ENCODE measurements around the gene EBF3. TPM values are rescaled to one million over a fixed set of nuclear protein-coding genes. Genes with fewer than 3 reads are reported as not detected.

Gene EBF3
- 31.8 and 35.4 TPM in 2 replicates for total RNA-seq

GRCh38 chr10:129963641-129964501, at the start of gene EBF3:
EBF3 (minus strand) TSS chr10:129964274; CDS start chr10:129963768, 506 bp downstream.
- Histone ChIP-seq H3K27me3 (ENCODE audit: insufficient read depth, low read length) (peaks cover 20% of the 10 kb centered on the region), H3K27ac (ENCODE audit: low read depth, low read length) (peak within 1 kb of the TSS; percentile 77), H3K36me3 (ENCODE audit: insufficient read depth, low read length) (peaks cover 6% of the 10 kb centered on the region), H3K4me3 (ENCODE audit: insufficient read depth, low read length) (peak within 1 kb of the TSS; percentile 83), H4K20me1 (ENCODE audit: insufficient read depth, low read length) (peaks cover 5% of the 10 kb centered on the region), H3K4me2 (ENCODE audit: insufficient read depth, low read length) (peak within 1 kb of the TSS; percentile 90), H3K9me3 (ENCODE audit: low read depth, low read length) (no peaks in the 10 kb centered on the region), H2AFZ (ENCODE audit: low read length) (peak within 1 kb of the TSS; percentile 85), H3K4me1 (ENCODE audit: insufficient read depth, low read length) (peaks cover 6% of the 10 kb centered on the region), H3K79me2 (ENCODE audit: insufficient read depth, low read length) (peaks cover 51% of the 10 kb centered on the region)
- peak; percentile 100 for DNase-seq (ENCODE audit: insufficient read length, low spot score, missing footprints)
- TF ChIP-seq CTCF (IDR thresholded peaks at IDR 0.05; ENCODE audit: extremely low read depth, low read depth, low read length) = no peak

- H3K9me3 ChIP-seq (ENCODE audit: low read depth, low read length) = no peaks in the 10 kb centered on the region
- no peaks in the 10 kb centered on the region for H3K27me3 ChIP-seq (ENCODE audit: insufficient read depth, low read length)
- peaks cover under 1% of the 10 kb centered on the region for H3K4me1 ChIP-seq (ENCODE audit: insufficient read depth, low read length)
- H3K4me3 ChIP-seq (ENCODE audit: insufficient read depth, low read length) = no peak overlapping the region
- H3K27ac ChIP-seq (ENCODE audit: low read depth, low read length) = no peak overlapping the region
- H3K79me2 ChIP-seq (ENCODE audit: insufficient read depth, low read length) = no peaks in the 10 kb centered on the region
- no peak for TF ChIP-seq CTCF (IDR thresholded peaks at IDR 0.05; ENCODE audit: extremely low read depth, low read depth, low read length)
- H4K20me1 ChIP-seq (ENCODE audit: insufficient read depth, low read length) = no peaks in the 10 kb centered on the region
- no peak for DNase-seq (ENCODE audit: insufficient read length, low spot score, missing footprints)
- no peaks in the 10 kb centered on the region for H3K36me3 ChIP-seq (ENCODE audit: insufficient read depth, low read length)
- no peak overlapping the region for H2AFZ ChIP-seq (ENCODE audit: low read length)
- no peak overlapping the region for H3K4me2 ChIP-seq (ENCODE audit: insufficient read depth, low read length)
Measured at GRCh38 chr10:130013335-130014262, 49.5 kb upstream of the EBF3 start.

- H2AFZ ChIP-seq (ENCODE audit: low read length) = no peak overlapping the region
- H3K4me3 ChIP-seq (ENCODE audit: insufficient read depth, low read length) = no peak overlapping the region
- H3K79me2 ChIP-seq (ENCODE audit: insufficient read depth, low read length) = no peaks in the 10 kb centered on the region
- H3K27me3 ChIP-seq (ENCODE audit: insufficient read depth, low read length) = no peaks in the 10 kb centered on the region
- TF ChIP-seq CTCF (IDR thresholded peaks at IDR 0.05; ENCODE audit: extremely low read depth, low read depth, low read length) = no peak
- H3K36me3 ChIP-seq (ENCODE audit: insufficient read depth, low read length) = no peaks in the 10 kb centered on the region
- H3K27ac ChIP-seq (ENCODE audit: low read depth, low read length) = no peak overlapping the region
- no peaks in the 10 kb centered on the region for H3K4me1 ChIP-seq (ENCODE audit: insufficient read depth, low read length)
- DNase-seq (ENCODE audit: insufficient read length, low spot score, missing footprints) = peak; percentile 44
- no peaks in the 10 kb centered on the region for H4K20me1 ChIP-seq (ENCODE audit: insufficient read depth, low read length)
- H3K9me3 ChIP-seq (ENCODE audit: low read depth, low read length) = no peaks in the 10 kb centered on the region
- no peak overlapping the region for H3K4me2 ChIP-seq (ENCODE audit: insufficient read depth, low read length)
Measured at GRCh38 chr10:130012129-130012528, 48.1 kb upstream of the EBF3 start.

All from osteoblast (primary cell).